Mesenchymal stem cell (in vitro differentiated cells and primary cell): ENCODE data around the gene NUBP2.

ENCODE experiments used
- DNase-seq: peaks from one replicate; pipeline ENCODE4 v3.0.0-alpha.2; 2013
- H2AFZ ChIP-seq: one replicate; pipeline ENCODE4 v1.6.1; 2013; ENCODE audit warnings: low read depth, mild to moderate bottlenecking, control low read depth, inconsistent platforms, low read length, moderate library complexity
- H2AK5ac ChIP-seq: 2 replicates; pipeline ENCODE4 v1.6.1; 2013; ENCODE audit warnings: low read length, moderate library complexity, mild to moderate bottlenecking, inconsistent platforms; ENCODE audit not compliant: severe bottlenecking
- H2BK120ac ChIP-seq: one replicate; pipeline ENCODE4 v1.6.1; 2013; ENCODE audit warnings: low read depth, mild to moderate bottlenecking, inconsistent platforms, low read length, moderate library complexity
- H2BK12ac ChIP-seq, 2 experiments: one replicate each; pipeline ENCODE4 v1.6.1; 2013; ENCODE audit warnings: inconsistent platforms in 2 of 2, low read length in 2 of 2, mild to moderate bottlenecking in 2 of 2, moderate library complexity in 2 of 2, control low read depth in 1 of 2
- H2BK15ac ChIP-seq: one replicate; pipeline ENCODE4 v1.6.1; 2013; ENCODE audit warnings: mild to moderate bottlenecking, low read depth, inconsistent platforms; ENCODE audit not compliant: poor library complexity, severe bottlenecking
- H2BK5ac ChIP-seq: 2 replicates; pipeline ENCODE4 v1.6.1; 2013; ENCODE audit warnings: low read depth, mild to moderate bottlenecking, low read length, control low read depth, inconsistent platforms; ENCODE audit not compliant: poor library complexity, severe bottlenecking
- H3K14ac ChIP-seq, 2 experiments: one replicate each; pipeline ENCODE4 v1.6.1; 2013; ENCODE audit warnings: inconsistent platforms in 2 of 2, low read length in 2 of 2, control low read depth in 1 of 2, mild to moderate bottlenecking in 1 of 2, moderate library complexity in 1 of 2
- H3K18ac ChIP-seq, 2 experiments: one replicate each; pipeline ENCODE4 v1.6.1; 2013; ENCODE audit warnings: inconsistent platforms in 2 of 2, low read length in 2 of 2, control low read depth in 1 of 2, low read depth in 1 of 2, mild to moderate bottlenecking in 1 of 2
- H3K23ac ChIP-seq, 2 experiments: one replicate each; pipeline ENCODE4 v1.6.1; 2013; ENCODE audit warnings: inconsistent platforms in 2 of 2, low read length in 2 of 2, mild to moderate bottlenecking in 2 of 2, moderate library complexity in 2 of 2, control low read depth in 1 of 2
- H3K27ac ChIP-seq: 2 replicates; pipeline ENCODE4 v1.5.1; 2013; ENCODE audit warnings: mild to moderate bottlenecking, moderate library complexity, low read length, control low read depth, inconsistent platforms; ENCODE audit not compliant: poor library complexity, severe bottlenecking
- H3K27me3 ChIP-seq, 2 experiments: 2 replicates each; pipeline versions ENCODE4 v1.6.1 to v1.7.0; 2013; ENCODE audit warnings: low read length in 2 of 2, mild to moderate bottlenecking in 2 of 2, moderate library complexity in 2 of 2, control low read depth in 1 of 2, inconsistent platforms in 1 of 2; ENCODE audit not compliant: control insufficient read depth in 1 of 2, insufficient read depth in 1 of 2
- H3K36me3 ChIP-seq, 2 experiments: 2 replicates each; pipeline versions ENCODE4 v1.6.1 to v1.7.0; 2013; ENCODE audit warnings: low read length in 2 of 2, control low read depth in 1 of 2, inconsistent platforms in 1 of 2, low read depth in 1 of 2, mild to moderate bottlenecking in 1 of 2; ENCODE audit not compliant: insufficient read depth in 2 of 2, control insufficient read depth in 1 of 2
- H3K4ac ChIP-seq, 2 experiments: one replicate each; pipeline ENCODE4 v1.6.1; 2013; ENCODE audit warnings: inconsistent platforms in 2 of 2, low read length in 2 of 2, mild to moderate bottlenecking in 2 of 2, moderate library complexity in 2 of 2, control low read depth in 1 of 2, low read depth in 1 of 2
- H3K4me1 ChIP-seq: 2 replicates; pipeline ENCODE4 v1.6.1; 2013; ENCODE audit warnings: low read depth, low read length, control low read depth; ENCODE audit not compliant: control insufficient read depth, insufficient read depth
- H3K4me2 ChIP-seq: 2 replicates; pipeline ENCODE4 v1.6.1; 2013; ENCODE audit warnings: low read length, mild to moderate bottlenecking, inconsistent platforms; ENCODE audit not compliant: poor library complexity, severe bottlenecking
- H3K4me3 ChIP-seq, 2 experiments: 2 replicates each; pipeline versions ENCODE4 v1.5.1 to v1.7.0; 2013; ENCODE audit warnings: low read length in 2 of 2, mild to moderate bottlenecking in 2 of 2, control low read depth in 1 of 2, low read depth in 1 of 2; ENCODE audit not compliant: insufficient read depth in 1 of 2
- H3K79me1 ChIP-seq: replicated peaks from 2 replicates; pipeline ENCODE4 v1.6.1; 2013; ENCODE audit warnings: mild to moderate bottlenecking, control low read depth, low read length, inconsistent platforms; ENCODE audit not compliant: poor library complexity, severe bottlenecking
- H3K9ac ChIP-seq: 2 replicates; pipeline ENCODE4 v1.7.0; 2013; ENCODE audit warnings: mild to moderate bottlenecking, low read length, moderate library complexity
- H3K9me3 ChIP-seq: 2 replicates; pipeline ENCODE4 v1.7.0; 2013; ENCODE audit warnings: mild to moderate bottlenecking, low read length; ENCODE audit not compliant: control insufficient read depth
- H4K8ac ChIP-seq: one replicate; pipeline ENCODE4 v1.6.1; 2013; ENCODE audit warnings: inconsistent platforms, mild to moderate bottlenecking, low read length, moderate library complexity
- H4K91ac ChIP-seq: one replicate; pipeline ENCODE4 v1.6.1; 2013; ENCODE audit warnings: mild to moderate bottlenecking, low read length, inconsistent platforms
- WGBS: methylation state at CpG from one replicate; pipeline ENCODE4 v1.1.7; 2013; ENCODE audit warnings: mixed read lengths; 5-methylcytosine and 5-hydroxymethylcytosine counted together

NUBP2 gene

GRCh38 chr16:1778200-1779179, 4.3 kb upstream of the NUBP2 start:
- Histone ChIP-seq H2AFZ (no peak overlapping the region), H2BK12ac (no peak overlapping the region), H4K91ac (no peak overlapping the region), H2BK15ac (no peak overlapping the region), H2BK120ac (no peak overlapping the region), H3K23ac (no peak overlapping the region), H2AK5ac (no peak overlapping the region), H3K4me1 (peaks cover 58% of the 10 kb centered on the region), H3K9me3 (no peaks in the 10 kb centered on the region), H3K18ac (no peak overlapping the region), H3K27ac (peak overlapping the region; percentile 19), H2BK5ac (no peak overlapping the region), H3K4me3 (no peak overlapping the region), H3K14ac (no peak overlapping the region), H3K9ac (no peak overlapping the region), H3K79me1 (peaks cover 39% of the 10 kb centered on the region), H3K4ac (no peak overlapping the region), H3K27me3 (no peaks in the 10 kb centered on the region), H4K8ac (no peak overlapping the region), H3K36me3 (peaks cover 50 to 67% of the 10 kb centered on the region in 2 experiments), H3K4me2 (peak overlapping the region; percentile 23)
- WGBS: 89% methylated on average over 30 of the region's 34 CpGs
- no peak for DNase-seq

- WGBS: 91% methylated on average over 8 of the region's 8 CpGs
- Histone ChIP-seq H3K9ac (no peak overlapping the region), H2AFZ (no peak overlapping the region), H3K36me3 (peaks cover 50 to 67% of the 10 kb centered on the region in 2 experiments), H2BK15ac (no peak overlapping the region), H3K23ac (no peak overlapping the region), H3K9me3 (no peaks in the 10 kb centered on the region), H3K18ac (no peak overlapping the region), H2BK120ac (no peak overlapping the region), H2BK5ac (no peak overlapping the region), H3K4me3 (no peak overlapping the region), H4K91ac (no peak overlapping the region), H3K14ac (no peak overlapping the region), H3K4ac (no peak overlapping the region), H3K79me1 (peaks cover 43% of the 10 kb centered on the region), H3K27ac (no peak overlapping the region), H4K8ac (no peak overlapping the region), H2AK5ac (no peak overlapping the region), H3K4me2 (no peak overlapping the region), H3K4me1 (peaks cover 54% of the 10 kb centered on the region), H3K27me3 (no peaks in the 10 kb centered on the region), H2BK12ac (no peak overlapping the region)
- no peak for DNase-seq
These were observed 3.5 kb upstream of the NUBP2 start for GRCh38 chr16:1779234-1779701.

GRCh38 chr16:1779741-1780676, 2.8 kb upstream of the NUBP2 start:
- H3K9ac ChIP-seq: no peak overlapping the region
- no peak overlapping the region for H3K4me3 ChIP-seq
- no peak overlapping the region for H3K23ac ChIP-seq
- no peak overlapping the region for H3K14ac ChIP-seq
- peaks cover 38% of the 10 kb centered on the region for H3K79me1 ChIP-seq
- no peak for DNase-seq
- H2BK5ac ChIP-seq: no peak overlapping the region
- WGBS: 93% methylated on average over 26 of the region's 27 CpGs
- no peak overlapping the region for H2BK120ac ChIP-seq
- H3K9me3 ChIP-seq: no peaks in the 10 kb centered on the region
- H3K27ac ChIP-seq: no peak overlapping the region
- no peak overlapping the region for H4K91ac ChIP-seq
- peaks cover 51 to 63% of the 10 kb centered on the region in 2 experiments for H3K36me3 ChIP-seq
- no peak overlapping the region for H2AK5ac ChIP-seq
- H2BK12ac ChIP-seq: no peak overlapping the region
- H4K8ac ChIP-seq: no peak overlapping the region
- H2BK15ac ChIP-seq: no peak overlapping the region
- H2AFZ ChIP-seq: no peak overlapping the region
- no peak overlapping the region for H3K18ac ChIP-seq
- no peaks in the 10 kb centered on the region for H3K27me3 ChIP-seq
- peaks cover 47% of the 10 kb centered on the region for H3K4me1 ChIP-seq
- no peak overlapping the region for H3K4ac ChIP-seq
- H3K4me2 ChIP-seq: no peak overlapping the region
